K562 (cell line): ENCODE data around the gene NEB. TPM values are rescaled to one million over a fixed set of nuclear protein-coding genes. Genes with fewer than 3 reads are reported as not detected.

ENCODE experiments used
- ATAC-seq: fragments of 200-7000 bp; cut with Tn5 transposase; 3 replicates; pipeline ENCODE4 v1.9.1; 2020; ENCODE audit warnings: moderate library complexity
- BruUV-seq: library from RNA; stranded (reverse); fragments of 400-500 nt; replicated peaks from 2 replicates; lab custom pipeline; 2021; lab: Mats Ljungman, UMichigan
- CTCF ChIA-PET: fragments of 300-600 bp; formaldehyde crosslinking; extraction: SDS; loops from one replicate; lab custom pipeline; 2021; ENCODE audit warnings: low intra/inter-chr PET ratio; lab: Yijun Ruan, JAX
- POLR2A ChIA-PET: fragments of 300-600, 350-650 bp; sonication (Branson Sonifier 250); formaldehyde crosslinking; extraction: SDS; loops from one replicate; lab custom pipeline; 2021; ENCODE audit warnings: antibody characterized with exemption, inconsistent platforms; lab: Yijun Ruan, JAX
- DNase-seq, 4 experiments: peaks; one replicate each; pipeline versions ENCODE4 v3.0.0 to v3.0.0-alpha.2; 2011 to 2018; ENCODE audit warnings: low spot score in 3 of 4, mixed read lengths in 3 of 4; ENCODE audit errors: extremely low read depth in 1 of 4
- FAIRE-seq: peaks from 2 replicates; lab custom pipeline; 2011; peaks lifted over from hg19 to GRCh38; lab: Jason Lieb, UNC
- H2AFZ ChIP-seq: 2 replicates; pipeline ENCODE4 v1.6.0; 2011; ENCODE audit warnings: low read depth, low read length, control low read depth, inconsistent platforms
- H3K27ac ChIP-seq: fragments of 200-600 bp; 3 replicates; pipeline ENCODE4 v1.8.0; 2011; ENCODE audit warnings: low read depth, mild to moderate bottlenecking, control low read depth, inconsistent platforms, low read length, moderate library complexity, mixed read lengths; ENCODE audit errors: extremely low read depth
- H3K27me3 ChIP-seq, 2 experiments: fragments of 300-600 bp in 1 of 2; 2 replicates in 1 of 2; 3 replicates in 1 of 2; pipeline versions ENCODE4 v1.6.0 to v1.8.0; 2011; ENCODE audit warnings: inconsistent platforms in 2 of 2, low read length in 2 of 2, mild to moderate bottlenecking in 1 of 2, mixed read lengths in 1 of 2, moderate library complexity in 1 of 2; ENCODE audit not compliant: control insufficient read depth in 2 of 2, insufficient read depth in 2 of 2
- H3K36me3 ChIP-seq: fragments of 300-600 bp; 3 replicates; pipeline ENCODE4 v1.8.0; 2011; ENCODE audit warnings: mild to moderate bottlenecking, low read length, inconsistent platforms; ENCODE audit not compliant: control insufficient read depth, insufficient read depth
- H3K4me1 ChIP-seq, 2 experiments: fragments of 200-600 bp in 1 of 2; replicated peaks in 1 of 2; 2 replicates in 1 of 2; 3 replicates in 1 of 2; pipeline versions ENCODE4 v1.5.1 to v1.8.0; 2011; ENCODE audit warnings: inconsistent platforms in 2 of 2, low read length in 2 of 2, mild to moderate bottlenecking in 1 of 2, mixed read lengths in 1 of 2, moderate library complexity in 1 of 2; ENCODE audit not compliant: control insufficient read depth in 2 of 2, insufficient read depth in 2 of 2
- H3K4me2 ChIP-seq: 2 replicates; pipeline ENCODE4 v1.6.1; 2011; ENCODE audit warnings: low read length, control low read depth, inconsistent platforms, mixed read lengths; ENCODE audit not compliant: insufficient read depth
- H3K4me3 ChIP-seq: fragments of 200-600 bp; sonication (generic), shearing (Covaris generic); 2 replicates; pipeline ENCODE4 v1.5.1; 2016; ENCODE audit warnings: control low read depth, inconsistent platforms
- H3K79me2 ChIP-seq: fragments of 200-600 bp; 3 replicates; pipeline ENCODE4 v1.8.0; 2011; ENCODE audit warnings: low read length, inconsistent platforms; ENCODE audit not compliant: control insufficient read depth, insufficient read depth
- H3K9ac ChIP-seq, 2 experiments: 2 replicates each; pipeline versions ENCODE4 v1.6.0 to v1.6.1; 2011; ENCODE audit warnings: low read depth in 2 of 2, low read length in 2 of 2, control low read depth in 1 of 2, inconsistent platforms in 1 of 2, mild to moderate bottlenecking in 1 of 2, mixed read lengths in 1 of 2; ENCODE audit not compliant: insufficient read depth in 1 of 2
- H3K9me1 ChIP-seq: one replicate; pipeline ENCODE4 v1.6.0; 2011; ENCODE audit warnings: inconsistent platforms, mild to moderate bottlenecking, low read length, moderate library complexity; ENCODE audit not compliant: control insufficient read depth, insufficient read depth
- H3K9me3 ChIP-seq: replicated peaks from 2 replicates; pipeline ENCODE4 v1.5.1; 2011; ENCODE audit warnings: low read depth, low read length, inconsistent platforms; ENCODE audit not compliant: control insufficient read depth, insufficient read depth
- H4K20me1 ChIP-seq: replicated peaks from 2 replicates; pipeline ENCODE4 v1.6.1; 2011; ENCODE audit warnings: low read length, inconsistent platforms, mixed read lengths; ENCODE audit not compliant: control insufficient read depth, insufficient read depth
- ARHGAP35 ChIP-seq: fragments of 450-650 bp; IDR thresholded peaks from 2 replicates; pipeline ENCODE4 v1.6.1; 2018; ENCODE audit not compliant: partially characterized antibody
- GABPA ChIP-seq: fragments of 200-800 bp; sonication (Bioruptor generic); conservative IDR thresholded peaks from 2 replicates; pipeline ENCODE4 v1.6.1; 2016; ENCODE audit warnings: low read depth, missing genetic modification characterization, missing compliant biosample characterization
- MAFG ChIP-seq: fragments of 450-650 bp; conservative IDR thresholded peaks from 2 replicates; pipeline ENCODE4 v1.6.1; 2016; ENCODE audit warnings: missing genetic modification characterization, missing compliant biosample characterization
- WGBS: fragments of 100-300 bp; shearing (Covaris generic); methylation state at CpG from one replicate; pipeline ENCODE4 v1.1.6; 2016; ENCODE audit warnings: low coverage, mixed read lengths; ENCODE audit not compliant: insufficient coverage; ENCODE audit errors: missing lambda C conversion rate; 5-methylcytosine and 5-hydroxymethylcytosine counted together
- in situ Hi-C: fragments of 300-500 bp; cut with MboI; formaldehyde crosslinking; loops from 4 replicates; pipeline ENCODE4 v1.15.0; 2018; ENCODE audit warnings: inconsistent platforms, mixed read lengths
- intact Hi-C: fragments of 100-400 bp; cut with micrococcal nuclease; formaldehyde crosslinking; loops from 2 replicates; pipeline ENCODE4 v1.14.2; 2022
- polyA plus RNA-seq, 8 experiments: library from polyadenylated mRNA; depleted of rRNA in 4 of 8; stranded (reverse) in 5 of 8; unstranded in 3 of 8; fragments of >200 nt; fragmentation: Nextera tagmentation in 2 of 8; fragmentation: Illumina TruSeq in 1 of 8; extraction: Ambion mirVana in 2 of 8; extraction: Trizol in 1 of 8; gene quantifications; 2 replicates each; pipeline versions ENCODE4 v1.2.1 to v1.2.3, GENCODE V29; 2011 to 2014; ENCODE audit warnings: inconsistent platforms in 1 of 8, missing spikeins in 1 of 8
- total RNA-seq, 7 experiments: library from RNA; depleted of rRNA in 6 of 7; stranded (reverse); fragments of >200 nt in 6 of 7; fragmentation: Illumina TruSeq in 2 of 7; extraction: Trizol in 2 of 7; gene quantifications; 2 replicates each; pipeline versions ENCODE4 v1.2.1 to v1.2.3, GENCODE V29; 2011 to 2021; ENCODE audit warnings: low replicate concordance in 1 of 7
- TF ChIP-seq, protein P1 (sequence below): fragments of 250-450 bp; sonication (Bioruptor Pico); IDR thresholded peaks from 2 replicates; pipeline ENCODE4 v1.4.0; 2020; ENCODE audit warnings: mild to moderate bottlenecking, moderate library complexity, borderline replicate concordance

NEB gene
- total and polyA plus RNA-seq, 9 of the 15 experiments (the other 6 are each of a cell fraction or from before 2014, with no cell fraction given): 1.7 to 3.8 (median 2.9) TPM

DNA sequence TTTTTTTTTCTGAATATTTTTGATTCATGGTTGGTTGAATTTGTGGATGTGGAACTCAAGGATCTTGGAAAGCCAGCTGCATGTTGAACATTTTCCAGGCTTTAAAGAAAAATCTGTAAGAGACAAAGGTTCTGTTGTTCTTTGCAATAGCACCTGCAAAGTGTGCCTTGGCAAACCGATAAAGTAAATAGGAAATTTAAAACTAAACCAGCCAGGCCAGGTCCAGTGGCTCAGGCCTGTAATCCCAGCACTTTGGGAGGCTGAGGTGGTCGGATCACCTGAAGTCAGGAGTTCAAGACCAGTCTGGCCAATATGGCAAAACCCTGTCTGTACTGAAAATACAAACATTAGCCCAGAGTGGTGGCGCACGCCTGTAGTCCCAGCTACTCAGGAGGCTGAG lies 250.2 kb downstream of the NEB start:
- no peak overlapping the region for H3K4me3 ChIP-seq
- no peaks in the 10 kb centered on the region for H3K9me3 ChIP-seq
- no peaks in the 10 kb centered on the region for H4K20me1 ChIP-seq
- DNase-seq (no peak), ATAC-seq (no peak; the same call in 2 of the 3 replicates), FAIRE-seq (no peak)
- H2AFZ ChIP-seq: no peak overlapping the region
- no peaks in the 10 kb centered on the region for H3K9me1 ChIP-seq
- no peak overlapping the region for H3K27ac ChIP-seq
- ChIA-PET CTCF (no interaction called here), POLR2A (no interaction called here)
- no peak overlapping the region for H3K9ac ChIP-seq
- 98% methylated on average over 4 of the region's 4 CpGs for WGBS
- no peaks in the 10 kb centered on the region for H3K79me2 ChIP-seq
- BruUV-seq: no TSS peak
- intact Hi-C loops: no loop called here
- no peaks in the 10 kb centered on the region for H3K4me1 ChIP-seq
- in situ Hi-C loops: no loop called here
- TF ChIP-seq GABPA (tag) (no peak), ARHGAP35 (no peak), MAFG (no peak)
- TF ChIP-seq, protein P1, sequence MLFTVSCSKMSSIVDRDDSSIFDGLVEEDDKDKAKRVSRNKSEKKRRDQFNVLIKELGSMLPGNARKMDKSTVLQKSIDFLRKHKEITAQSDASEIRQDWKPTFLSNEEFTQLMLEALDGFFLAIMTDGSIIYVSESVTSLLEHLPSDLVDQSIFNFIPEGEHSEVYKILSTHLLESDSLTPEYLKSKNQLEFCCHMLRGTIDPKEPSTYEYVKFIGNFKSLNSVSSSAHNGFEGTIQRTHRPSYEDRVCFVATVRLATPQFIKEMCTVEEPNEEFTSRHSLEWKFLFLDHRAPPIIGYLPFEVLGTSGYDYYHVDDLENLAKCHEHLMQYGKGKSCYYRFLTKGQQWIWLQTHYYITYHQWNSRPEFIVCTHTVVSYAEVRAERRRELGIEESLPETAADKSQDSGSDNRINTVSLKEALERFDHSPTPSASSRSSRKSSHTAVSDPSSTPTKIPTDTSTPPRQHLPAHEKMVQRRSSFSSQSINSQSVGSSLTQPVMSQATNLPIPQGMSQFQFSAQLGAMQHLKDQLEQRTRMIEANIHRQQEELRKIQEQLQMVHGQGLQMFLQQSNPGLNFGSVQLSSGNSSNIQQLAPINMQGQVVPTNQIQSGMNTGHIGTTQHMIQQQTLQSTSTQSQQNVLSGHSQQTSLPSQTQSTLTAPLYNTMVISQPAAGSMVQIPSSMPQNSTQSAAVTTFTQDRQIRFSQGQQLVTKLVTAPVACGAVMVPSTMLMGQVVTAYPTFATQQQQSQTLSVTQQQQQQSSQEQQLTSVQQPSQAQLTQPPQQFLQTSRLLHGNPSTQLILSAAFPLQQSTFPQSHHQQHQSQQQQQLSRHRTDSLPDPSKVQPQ (CRISPR knock-in tag): no peak
- H3K36me3 ChIP-seq: peaks cover 71% of the 10 kb centered on the region
- H3K4me2 ChIP-seq: no peak overlapping the region
- no peaks in the 10 kb centered on the region for H3K27me3 ChIP-seq
